ENCODE measurements around the gene METTL1. TPM values are rescaled to one million over a fixed set of nuclear protein-coding genes. Genes with fewer than 3 reads are reported as not detected.
"Not testable (repeated sequence)": the region's sequence is repeated elsewhere in the genome, so short reads cannot be mapped to it uniquely, and the experiment has no call there.

METTL1 gene
- total RNA-seq, 3 donors from 2014 or later = 10.1 to 15.3 (median 10.6) TPM

GRCh38 chr12:57779736-57780135 lies 7.8 kb upstream of the METTL1 start:
- Histone ChIP-seq H3K4me3 (no peak overlapping the region), H3K9me3 (no peaks in the 10 kb centered on the region), H3K36me3 (ENCODE audit: low read depth) (no peaks in the 10 kb centered on the region), H3K4me1 (ENCODE audit: low read depth) (peaks cover 10% of the 10 kb centered on the region)
- ATAC-seq (no peak), DNase-seq (no peak)
- no peak for TF ChIP-seq CTCF (IDR thresholded peaks at IDR 0.05)
- intact Hi-C loops (cut with DNase I, micrococcal nuclease) = no loop called here

GRCh38 chr12:57777911-57778310 lies 6.0 kb upstream of the METTL1 start:
- intact Hi-C loops (cut with DNase I, micrococcal nuclease) = no loop called here
- H3K9me3 ChIP-seq = no peaks in the 10 kb centered on the region
- peaks cover 6% of the 10 kb centered on the region for H3K4me1 ChIP-seq (ENCODE audit: low read depth)
- H3K4me3 ChIP-seq = no peak overlapping the region
- ATAC-seq (no peak), DNase-seq (no peak)
- H3K36me3 ChIP-seq (ENCODE audit: low read depth) = no peaks in the 10 kb centered on the region
- TF ChIP-seq CTCF (IDR thresholded peaks at IDR 0.05) = no peak

GRCh38 chr12:57777367-57777766 lies 5.5 kb upstream of the METTL1 start:
- H3K36me3 ChIP-seq (ENCODE audit: low read depth) = no peaks in the 10 kb centered on the region
- H3K4me3 ChIP-seq = no peak overlapping the region
- H3K9me3 ChIP-seq = no peaks in the 10 kb centered on the region
- TF ChIP-seq CTCF (IDR thresholded peaks at IDR 0.05) = no peak
- ATAC-seq = no peak
- peaks cover 7% of the 10 kb centered on the region for H3K4me1 ChIP-seq (ENCODE audit: low read depth)
- DNase-seq = no peak
- intact Hi-C loops (cut with DNase I, micrococcal nuclease) = no loop called here

- ATAC-seq = no peak
- H3K4me1 ChIP-seq (ENCODE audit: low read depth) = peaks cover 10% of the 10 kb centered on the region
These were observed 4.3 kb upstream of the METTL1 start for GRCh38 chr12:57776247-57776587.

GRCh38 chr12:57775563-57776246 lies 3.8 kb upstream of the METTL1 start:
- ATAC-seq (no peak), DNase-seq (no peak)
- TF ChIP-seq CTCF (IDR thresholded peaks at IDR 0.05) = no peak
- H3K4me3 ChIP-seq = no peak overlapping the region
- intact Hi-C loops (cut with DNase I, micrococcal nuclease) = no loop called here
- no peaks in the 10 kb centered on the region for H3K36me3 ChIP-seq (ENCODE audit: low read depth)
- no peaks in the 10 kb centered on the region for H3K9me3 ChIP-seq
- H3K4me1 ChIP-seq (ENCODE audit: low read depth) = peaks cover 14% of the 10 kb centered on the region

More at GRCh38 chr12:57776247-57776587, 4.3 kb upstream of the METTL1 start:
- Histone ChIP-seq H3K36me3 (ENCODE audit: low read depth) (no peaks in the 10 kb centered on the region), H3K4me3 (no peak overlapping the region), H3K9me3 (no peaks in the 10 kb centered on the region)
- DNase-seq = no peak
- no peak for TF ChIP-seq CTCF (IDR thresholded peaks at IDR 0.05)
- intact Hi-C loops (cut with DNase I, micrococcal nuclease) = no loop called here

GRCh38 chr12:57775044-57775443 lies 3.1 kb upstream of the METTL1 start:
- ATAC-seq = no peak
- no peak for DNase-seq
- Histone ChIP-seq H3K36me3 (ENCODE audit: low read depth) (no peaks in the 10 kb centered on the region), H3K4me3 (no peak overlapping the region), H3K4me1 (ENCODE audit: low read depth) (peaks cover 14% of the 10 kb centered on the region), H3K9me3 (no peaks in the 10 kb centered on the region)
- intact Hi-C loops (cut with DNase I, micrococcal nuclease) = no loop called here
- TF ChIP-seq CTCF (IDR thresholded peaks at IDR 0.05) = no peak

- H3K4me1 ChIP-seq (ENCODE audit: low read depth) = peaks cover 14% of the 10 kb centered on the region
- intact Hi-C loops (cut with DNase I, micrococcal nuclease); H3K4me3 ChIP-seq; H3K36me3 ChIP-seq (ENCODE audit: low read depth); ATAC-seq; DNase-seq; H3K9me3 ChIP-seq: not testable (repeated sequence)
These were observed 2.7 kb upstream of the METTL1 start for GRCh38 chr12:57774634-57775033.
